ENCODE data around the gene ADGRG6.
"Not testable (repeated sequence)": the region's sequence is repeated elsewhere in the genome, so short reads cannot be mapped to it uniquely, and the experiment has no call there.

The ADGRG6 gene

DNA sequence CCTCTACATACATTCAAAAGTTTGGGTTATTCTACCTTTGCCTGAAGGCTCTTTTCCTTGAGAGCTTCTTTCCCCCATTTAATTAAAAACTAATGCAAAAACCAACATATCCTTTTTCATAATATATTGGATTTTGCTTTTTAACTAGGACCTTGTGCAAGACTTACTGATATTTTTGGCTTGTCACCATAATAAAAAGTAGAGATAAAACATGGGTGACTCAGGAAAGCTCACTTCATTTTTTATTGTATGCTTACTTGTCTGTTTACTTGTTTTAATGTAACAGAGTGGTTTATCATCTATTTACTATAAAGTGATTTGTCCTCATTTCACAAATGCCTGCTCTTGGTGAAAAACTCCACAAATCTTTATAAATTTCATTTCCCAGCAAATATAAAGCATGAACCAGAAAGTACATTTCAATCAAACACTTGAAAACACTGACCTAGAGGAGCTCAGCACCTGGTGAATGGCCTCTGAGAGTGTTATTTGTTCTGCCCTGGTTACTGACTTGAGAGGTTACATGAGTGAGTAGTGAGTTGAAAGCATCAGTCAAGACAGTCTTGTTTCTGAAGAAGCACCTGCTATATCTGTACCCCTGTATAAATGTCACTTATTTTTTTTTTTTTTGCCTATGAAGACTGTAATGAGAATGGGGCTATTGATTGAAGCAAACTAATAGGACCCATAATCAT lies 20.8 kb downstream of the ADGRG6 start:
- DNase-seq, result no peak

GRCh38 chr6:142323377-142323776 lies 21.6 kb downstream of the ADGRG6 start:
- DNase-seq, result no peak

DNA sequence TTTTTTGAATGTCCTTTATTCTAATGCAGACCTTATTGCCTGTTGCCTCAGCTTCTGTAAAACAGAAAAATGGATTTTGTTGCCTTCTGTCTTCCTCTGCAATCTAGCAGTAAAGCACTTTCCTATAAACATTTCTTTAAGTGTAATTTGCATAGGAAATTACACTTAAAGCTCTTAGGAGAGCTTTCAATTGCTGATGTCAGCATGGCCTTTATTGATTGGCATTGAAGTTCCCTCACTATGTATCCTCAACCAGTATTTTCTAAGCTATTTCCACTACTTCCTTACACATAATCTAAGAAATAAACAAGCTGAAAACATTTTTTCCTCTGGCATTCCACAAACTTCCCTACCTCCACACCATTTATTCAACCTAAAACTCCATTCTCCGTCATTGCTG lies 22.3 kb downstream of the ADGRG6 start:
- DNase-seq, result no peak

DNA sequence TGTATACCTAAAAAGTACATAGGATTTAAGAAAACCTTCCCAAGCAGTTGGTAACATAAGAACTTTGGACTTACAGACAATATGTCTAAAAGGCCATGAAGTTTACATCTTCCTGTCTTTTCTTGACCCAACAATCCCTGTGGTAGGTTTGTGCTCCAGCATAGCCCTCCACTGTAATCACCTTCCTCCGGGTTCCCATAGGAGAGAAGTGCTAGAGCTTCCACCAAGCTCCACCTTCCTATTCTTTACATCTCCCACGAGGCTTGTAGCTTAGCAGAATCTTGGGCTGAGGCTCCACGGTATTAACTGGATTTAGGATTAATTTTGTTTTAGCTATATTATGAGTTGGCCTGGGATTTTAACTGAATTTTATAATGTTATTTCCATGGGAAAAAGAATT lies 23.3 kb downstream of the ADGRG6 start:
- no peak for DNase-seq

- DNase-seq, result no peak
Measured at GRCh38 chr6:142326540-142326939, 24.7 kb downstream of the ADGRG6 start.

DNA sequence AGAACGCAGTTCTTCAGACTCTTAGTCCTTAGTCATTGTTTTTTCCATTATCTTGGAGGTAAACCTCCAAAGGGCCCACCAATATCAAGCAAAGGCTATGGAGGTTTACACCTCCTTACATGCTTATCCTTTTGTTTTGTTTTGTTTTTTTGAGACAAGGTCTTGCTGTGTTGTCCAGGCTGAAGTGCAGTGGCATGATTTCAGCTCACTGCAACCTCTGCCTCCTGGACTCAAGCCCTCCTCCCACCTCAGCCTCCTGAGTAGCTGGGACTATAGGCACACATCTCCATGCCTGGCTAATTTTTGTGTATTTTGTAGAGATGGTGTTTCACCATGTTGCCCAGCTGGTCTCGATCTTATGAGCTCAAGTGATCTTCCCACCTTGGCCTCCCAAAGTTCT lies 26.3 kb downstream of the ADGRG6 start:
- DNase-seq, result no peak

GRCh38 chr6:142329486-142330113 lies 27.8 kb downstream of the ADGRG6 start:
- no peak for DNase-seq

GRCh38 chr6:142331075-142331551 lies 29.3 kb downstream of the ADGRG6 start:
- DNase-seq, result no peak

- DNase-seq, result no peak
Measured at GRCh38 chr6:142331601-142332000, 29.8 kb downstream of the ADGRG6 start.

- peak; percentile 14 for DNase-seq
Measured at GRCh38 chr6:142332393-142333098, 30.7 kb downstream of the ADGRG6 start.

- no peak for DNase-seq
Measured at GRCh38 chr6:142333431-142333830, 31.6 kb downstream of the ADGRG6 start.

GRCh38 chr6:142334294-142334693 lies 32.5 kb downstream of the ADGRG6 start:
- DNase-seq, result no peak

GRCh38 chr6:142335415-142335814 lies 33.6 kb downstream of the ADGRG6 start:
- DNase-seq, result no peak

DNA sequence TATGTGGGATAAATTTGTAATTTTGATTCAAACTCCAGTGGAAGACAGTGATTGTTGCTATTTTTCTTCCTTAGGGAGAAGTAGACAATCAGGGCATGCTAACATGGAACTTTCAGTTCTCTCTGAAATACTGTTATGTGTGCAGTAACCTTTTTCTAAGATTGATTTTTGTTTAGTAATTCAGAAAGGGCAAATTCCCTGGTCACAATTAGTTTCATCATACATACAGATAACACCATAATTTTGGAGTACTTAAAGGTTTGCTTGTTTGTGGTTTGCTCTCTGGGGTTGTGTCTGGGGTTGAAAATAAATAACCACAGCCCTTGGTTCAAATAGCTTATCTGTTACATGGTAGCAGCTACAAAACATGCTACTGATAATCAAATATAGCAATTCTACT lies 34.4 kb downstream of the ADGRG6 start:
- DNase-seq, result peak; percentile 21

DNA sequence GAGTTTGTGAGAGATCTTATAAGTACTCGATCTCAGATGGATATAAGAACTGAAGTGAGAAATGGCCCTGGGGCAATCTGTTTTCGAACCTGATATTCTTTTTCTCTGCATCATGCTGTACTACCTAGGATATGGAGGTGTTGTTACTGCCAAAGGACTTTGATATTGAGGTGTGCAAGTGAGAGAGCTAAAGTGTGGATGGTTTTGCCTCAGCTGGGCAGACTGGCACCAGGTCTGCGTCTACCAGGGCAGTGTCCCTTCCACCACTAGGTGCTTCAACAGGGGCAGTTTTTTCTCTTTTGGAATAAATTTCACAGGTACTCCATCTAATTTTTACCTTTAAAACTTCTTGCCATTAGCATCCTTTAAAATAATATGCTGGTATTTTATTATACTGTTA lies 35.0 kb downstream of the ADGRG6 start:
- no peak for DNase-seq

GRCh38 chr6:142339113-142339512 lies 37.3 kb downstream of the ADGRG6 start:
- DNase-seq, result no peak

DNA sequence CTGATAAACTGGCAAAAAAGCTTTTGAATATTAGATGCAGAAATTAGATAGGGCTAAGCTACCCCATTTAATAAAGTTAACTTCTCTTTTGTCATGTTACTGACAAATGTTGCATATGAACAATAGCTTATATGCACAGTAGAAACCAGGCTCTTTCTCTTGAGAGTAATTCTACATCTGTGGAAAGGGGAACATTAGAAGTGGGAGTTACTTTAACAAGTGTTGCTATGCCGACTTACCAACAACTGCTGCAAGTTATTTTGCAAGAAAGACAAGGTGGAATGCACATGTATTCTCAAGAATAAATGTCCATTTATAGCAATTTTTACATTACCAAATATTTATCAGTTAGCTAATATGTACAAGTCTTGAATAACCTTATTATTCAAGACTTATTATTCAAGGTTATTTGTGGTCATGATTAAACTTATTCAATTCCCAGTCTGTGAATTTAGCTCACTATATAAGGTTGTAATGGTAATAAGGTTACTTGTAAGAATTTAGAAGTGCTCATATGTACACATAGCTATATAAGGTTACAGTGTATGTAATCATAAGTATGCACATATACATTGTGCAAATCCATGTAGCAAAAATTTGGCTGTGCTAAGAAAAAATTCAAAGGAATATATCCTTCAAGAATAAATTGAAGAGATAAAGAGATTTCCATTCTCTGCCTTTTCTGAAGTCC lies 38.3 kb downstream of the ADGRG6 start:
- peak; percentile 52 for DNase-seq

- DNase-seq, result no peak
Measured at GRCh38 chr6:142341855-142342330, 40.1 kb downstream of the ADGRG6 start.

GRCh38 chr6:142342986-142343385 lies 41.2 kb downstream of the ADGRG6 start:
- no peak for DNase-seq

GRCh38 chr6:142343938-142344337 lies 42.1 kb downstream of the ADGRG6 start:
- DNase-seq, result no peak

DNA sequence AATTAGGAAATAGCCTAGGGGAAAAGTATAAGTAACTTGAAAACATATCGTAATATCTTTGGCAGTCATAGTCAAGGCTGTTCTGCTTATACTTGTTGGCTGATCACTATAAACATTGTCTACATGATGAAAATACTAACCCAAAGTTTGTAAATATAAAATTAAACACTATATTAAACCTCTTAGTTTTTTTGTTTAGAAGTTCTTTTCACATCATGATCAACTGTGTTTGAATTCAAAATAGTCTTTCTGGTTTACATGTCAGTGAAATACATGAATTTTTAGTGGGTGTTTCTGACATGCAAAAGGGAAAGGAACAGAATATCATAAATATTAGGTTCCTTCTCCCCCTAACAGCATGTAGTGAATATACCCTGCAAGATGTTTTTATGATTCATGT lies 43.5 kb downstream of the ADGRG6 start:
- DNase-seq, result no peak

- DNase-seq, result not testable (repeated sequence)
Measured at GRCh38 chr6:142346166-142346565, 44.4 kb downstream of the ADGRG6 start.

DNA sequence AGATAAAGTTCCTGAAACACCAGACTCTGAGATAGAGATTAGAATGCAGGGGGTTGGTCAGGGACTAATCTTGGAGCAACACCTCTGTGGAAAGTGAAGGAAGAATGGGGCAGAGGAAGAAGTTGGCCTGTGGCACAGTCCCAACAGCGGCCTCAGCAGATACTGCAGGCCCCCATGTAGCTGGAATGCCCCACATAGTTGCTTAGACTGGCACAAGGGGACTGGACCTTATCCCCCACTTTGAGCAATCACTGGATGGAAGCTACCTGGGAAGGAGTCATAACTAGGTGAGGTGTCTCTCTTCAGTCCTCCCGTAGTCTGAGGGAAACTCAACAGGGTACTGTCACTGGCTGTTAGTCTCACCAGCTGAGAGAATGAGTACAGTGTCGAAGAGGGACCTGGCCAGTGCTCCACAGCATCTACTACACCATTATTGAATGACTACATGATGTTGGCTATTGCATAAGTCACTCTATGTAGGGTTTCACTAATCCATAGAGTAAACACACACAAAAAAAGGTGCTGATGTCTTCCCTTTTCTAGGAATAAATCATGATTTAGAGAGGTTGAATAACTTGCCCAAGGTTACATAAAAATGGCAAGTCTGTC lies 47.5 kb downstream of the ADGRG6 start:
- no peak for DNase-seq

All from hematopoietic multipotent progenitor cell treated with erythropoietin and hydrocortisone succinate and interleukin-3 and kit ligand, for 4 days (in vitro differentiated cells).